Motor neuron (in vitro differentiated cells): ENCODE measurements around the gene C1orf21. TPM values are rescaled to one million over a fixed set of nuclear protein-coding genes. Genes with fewer than 3 reads are reported as not detected.
A peak's percentile ranks its signal among the peaks of the same experiment; 100 is the strongest.

Experiments used
- ATAC-seq, 8 experiments: fragments of 200-7000 bp; cut with Tn5 transposase; replicated peaks in 6 of 8; 2 replicates each; pipeline ENCODE4 v1.8.0; 2021; ENCODE audit warnings: mild to moderate bottlenecking in 8 of 8, moderate library complexity in 8 of 8
- H3K27ac ChIP-seq, 2 donors: fragments of 250-450 bp; sonication (Bioruptor Pico); 2 replicates each; pipeline ENCODE4 v1.9.0; 2021; ENCODE audit warnings: antibody characterized with exemption in 2 of 2, mild to moderate bottlenecking in 2 of 2, moderate library complexity in 1 of 2
- H3K4me1 ChIP-seq, 2 donors: fragments of 250-450 bp; sonication (Bioruptor Pico); replicated peaks in 1 of 2; 2 replicates each; pipeline ENCODE4 v1.6.1; 2021; ENCODE audit warnings: antibody characterized with exemption in 2 of 2, mild to moderate bottlenecking in 2 of 2, moderate library complexity in 1 of 2
- H3K4me3 ChIP-seq, 5 donors: fragments of 250-450 bp; sonication (Bioruptor Pico); 2 replicates each; pipeline ENCODE4 v1.9.0; 2021; ENCODE audit warnings: antibody characterized with exemption in 5 of 5, mild to moderate bottlenecking in 5 of 5, moderate library complexity in 4 of 5
- WGBS, 10 experiments: fragments of 450-650 bp; shearing (Covaris generic); methylation state at CpG; one replicate each; pipeline ENCODE4 v1.0.0; 2022; 5-methylcytosine and 5-hydroxymethylcytosine counted together
- in situ Hi-C, 9 experiments: fragments of 400-800 bp; cut with MboI; loops; one replicate each; pipeline ENCODE4 v1.15.0; 2021; ENCODE audit warnings: low sequenced_read_pairs in 9 of 9, low pct_unique_long_range_greater_than_20kb in 2 of 9; ENCODE audit not compliant: unreplicated experiment in 9 of 9
- total RNA-seq, 8 experiments: library from RNA; unstranded; fragments of 300-600 nt; gene quantifications; 2 replicates each; pipeline versions ENCODE4 v1.2.3 to v1.2.4, GENCODE V29; 2022

The C1orf21 gene
- total RNA-seq, 8 experiments from 2014 or later, result 0.49 to 43.9 (median 17.9) TPM

- 0 to 100% (median 85%) methylated on average over 1 of the region's 1 CpG; no CpG with 5 or more reads in 2 of the 10 experiments for WGBS, 10 experiments
- ATAC-seq, result no peak
- no peak overlapping the region for H3K27ac ChIP-seq
- H3K4me3 ChIP-seq, result no peak overlapping the region
- H3K4me1 ChIP-seq, result peaks cover 0 to 5% of the 10 kb centered on the region in 2 donors
- in situ Hi-C loops, result no loop called here
Measured at GRCh38 chr1:184367427-184368038, 19.3 kb upstream of the C1orf21 start.

GRCh38 chr1:184368354-184368753, 18.5 kb upstream of the C1orf21 start:
- Histone ChIP-seq H3K4me3 (no peak overlapping the region), H3K4me1 (peaks cover 0 to 5% of the 10 kb centered on the region in 2 donors), H3K27ac (no peak overlapping the region)
- ATAC-seq, result no peak
- in situ Hi-C loops, result no loop called here
- 0 to 100% (median 78%) methylated on average over 1 to 2 of the region's 2 CpGs for WGBS, 10 experiments

DNA sequence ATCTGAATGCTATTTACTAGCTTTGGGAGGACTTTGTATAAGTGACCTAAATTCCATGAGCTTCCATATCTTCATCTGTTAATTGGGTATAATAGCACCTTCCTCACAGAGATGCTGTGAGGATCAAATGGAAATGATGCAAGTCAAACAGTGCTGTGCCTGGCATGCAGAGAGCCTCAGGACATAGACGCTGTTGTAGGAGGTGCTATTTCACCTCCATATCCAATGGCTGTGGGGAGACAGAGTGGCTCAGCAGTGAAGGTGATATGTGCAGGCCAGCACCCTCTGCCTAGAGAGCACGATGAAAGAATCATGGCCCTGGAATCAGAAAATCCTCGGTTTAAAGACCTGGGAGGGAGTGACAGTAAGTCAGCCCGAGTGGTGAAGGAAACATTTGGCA, 16.0 kb upstream of the C1orf21 start:
- Histone ChIP-seq H3K4me1 (peaks cover 0 to 2% of the 10 kb centered on the region in 2 donors), H3K4me3 (no peak overlapping the region), H3K27ac (no peak overlapping the region)
- 30 to 92% (median 83%) methylated on average over 2 to 4 of the region's 4 CpGs; no CpG with 5 or more reads in 3 of the 10 experiments for WGBS, 10 experiments
- ATAC-seq, result no peak
- in situ Hi-C loops, result no loop called here

DNA sequence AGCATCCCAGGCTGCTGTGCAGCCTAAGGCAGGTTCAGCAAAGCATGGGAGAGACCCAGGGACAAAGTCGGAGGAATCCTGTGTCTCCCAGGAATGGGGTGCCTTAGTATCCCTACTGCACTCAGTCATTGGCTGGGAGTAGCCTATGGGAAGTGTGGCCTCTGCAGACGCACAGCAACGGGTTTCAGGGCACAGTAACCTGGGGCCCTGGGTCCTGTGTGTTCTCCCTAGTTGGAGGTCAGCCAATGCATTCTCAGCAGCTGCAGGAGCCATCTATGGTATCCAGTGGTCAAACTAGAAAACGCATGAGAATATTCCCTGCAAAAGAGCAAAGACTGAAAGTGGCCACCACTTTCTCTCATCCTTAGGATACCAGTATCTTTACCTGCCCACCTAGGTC, 13.7 kb upstream of the C1orf21 start:
- ATAC-seq, result peak in 1 of 8 experiments; percentile 50
- no peaks in the 10 kb centered on the region for H3K4me1 ChIP-seq
- in situ Hi-C loops, result no loop called here

GRCh38 chr1:184376369-184376768, 10.5 kb upstream of the C1orf21 start:
- in situ Hi-C loops, result loop anchor here in 1 of 9 experiments (25.0 kb wide), 1 partner anchor 311 kb away; no protein-coding TSS in a partner anchor
- H3K4me3 ChIP-seq, result no peak overlapping the region
- no peaks in the 10 kb centered on the region for H3K4me1 ChIP-seq
- no peak overlapping the region for H3K27ac ChIP-seq
- WGBS, 10 experiments, result 33 to 100% (median 92%) methylated on average over 2 to 5 of the region's 5 CpGs; no CpG with 5 or more reads in 3 of the 10 experiments
- peak in 1 of 8 experiments; percentile 41 for ATAC-seq

More for the DNA sequence above, 13.7 kb upstream of the C1orf21 start:
- H3K27ac ChIP-seq, result no peak overlapping the region
- H3K4me3 ChIP-seq, result no peak overlapping the region
- 47 to 100% (median 74%) methylated on average over 1 to 4 of the region's 4 CpGs; no CpG with 5 or more reads in 2 of the 10 experiments for WGBS, 10 experiments

DNA sequence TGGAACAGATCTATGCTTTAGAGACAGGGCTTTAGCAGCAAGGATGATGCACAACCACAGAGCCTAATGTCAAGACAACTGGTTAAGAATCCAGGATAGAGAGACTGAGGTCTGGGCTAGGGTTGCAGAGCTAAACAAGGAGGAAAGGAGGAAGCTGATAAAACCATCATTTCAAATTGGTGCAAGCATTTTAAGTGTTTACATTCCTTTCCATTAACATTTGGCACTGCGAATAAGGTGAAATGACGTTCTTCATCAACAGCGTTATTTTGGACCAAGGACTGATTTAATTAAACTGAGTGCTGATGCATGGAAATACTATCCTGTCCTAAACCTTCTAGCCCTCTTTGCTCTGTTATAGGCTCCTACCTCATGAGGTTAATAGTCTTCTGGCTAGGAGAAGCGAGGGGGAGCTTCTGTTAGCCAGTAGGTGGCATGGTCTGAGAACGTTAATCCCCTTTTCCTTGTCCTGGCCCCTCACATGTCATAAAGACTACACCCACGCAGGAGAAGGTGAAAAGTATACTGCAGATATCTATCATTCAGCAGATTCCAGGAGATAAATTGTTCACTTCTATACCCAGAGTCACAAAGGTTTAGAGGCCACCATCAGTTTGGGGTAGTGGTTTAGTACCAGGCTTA, 7.6 kb upstream of the C1orf21 start:
- in situ Hi-C loops, result loop anchor here in 1 of 9 experiments (25.0 kb wide), 1 partner anchor 308 kb away; no protein-coding TSS in a partner anchor

DNA sequence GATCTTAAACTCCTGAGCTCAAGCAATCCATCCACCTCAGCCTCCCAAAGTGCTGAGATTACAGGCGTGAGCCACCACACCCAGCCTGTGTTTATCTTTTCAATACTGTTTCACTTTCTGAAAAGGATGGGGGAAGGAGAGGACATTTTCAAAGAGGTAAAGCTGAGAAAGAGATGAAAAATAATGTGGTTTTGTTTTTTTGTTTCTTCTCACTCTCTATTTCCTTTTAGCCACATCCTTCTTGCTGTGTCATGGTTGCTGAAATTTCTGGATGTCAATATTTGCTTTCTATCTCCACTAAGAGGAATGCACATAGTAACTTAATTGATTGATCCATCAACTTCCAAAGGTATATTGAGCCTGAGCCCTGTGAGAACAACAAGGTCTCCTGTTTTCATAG, 6.4 kb upstream of the C1orf21 start:
- in situ Hi-C loops, result loop anchor here in 1 of 9 experiments (25.0 kb wide), 1 partner anchor 307 kb away; no protein-coding TSS in a partner anchor
- no peak for ATAC-seq
- no peak overlapping the region for H3K4me3 ChIP-seq
- no peak overlapping the region for H3K27ac ChIP-seq
- 75 to 100% (median 89%) methylated on average over 1 of the region's 1 CpG; no CpG with 5 or more reads in 3 of the 10 experiments for WGBS, 10 experiments
- peaks cover 4 to 5% of the 10 kb centered on the region in 2 donors for H3K4me1 ChIP-seq

More for the DNA sequence above, 7.6 kb upstream of the C1orf21 start:
- Histone ChIP-seq H3K4me3 (no peak overlapping the region), H3K27ac (no peak overlapping the region), H3K4me1 (no peaks in the 10 kb centered on the region)
- WGBS, 10 experiments, result 20 to 95% (median 64%) methylated on average over 1 to 6 of the region's 6 CpGs; no CpG with 5 or more reads in 1 of the 10 experiments
- peak in 1 of 8 experiments; percentile 57 for ATAC-seq

DNA sequence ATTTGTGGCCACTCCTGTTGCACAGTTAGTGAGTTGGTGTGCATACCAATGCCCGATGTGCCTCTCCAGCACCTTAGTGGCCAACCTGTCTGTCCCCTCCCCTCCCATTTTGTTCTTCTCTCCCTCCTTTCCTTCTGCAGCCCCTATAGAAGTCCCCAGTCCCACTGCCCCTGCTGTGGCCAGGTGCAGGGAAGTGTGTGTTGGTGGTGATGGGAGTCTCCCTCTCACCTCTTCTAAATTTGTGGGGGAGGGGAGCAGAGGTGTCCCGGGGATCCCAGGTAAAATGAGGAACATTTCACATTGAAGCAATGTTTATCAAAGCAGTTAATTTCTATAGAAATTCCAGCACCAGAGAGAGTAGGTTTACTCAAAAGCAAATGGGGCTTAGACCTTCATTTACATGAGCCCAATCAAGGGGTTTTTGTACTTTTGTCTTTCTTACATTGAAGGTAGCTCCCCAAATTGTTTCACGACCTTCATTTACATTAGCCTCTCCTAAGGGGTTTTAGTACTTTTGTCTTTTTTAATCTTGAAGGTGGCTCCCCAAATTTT, 3.0 kb upstream of the C1orf21 start:
- no peak overlapping the region for H3K4me3 ChIP-seq
- no peak for ATAC-seq
- H3K4me1 ChIP-seq, result peaks cover 8 to 9% of the 10 kb centered on the region in 2 donors
- 11 to 100% (median 55%) methylated on average over 1 to 3 of the region's 3 CpGs for WGBS, 10 experiments
- in situ Hi-C loops, result loop anchor here in 1 of 9 experiments (25.0 kb wide), 1 partner anchor 303 kb away; no protein-coding TSS in a partner anchor
- H3K27ac ChIP-seq, result no peak overlapping the region

DNA sequence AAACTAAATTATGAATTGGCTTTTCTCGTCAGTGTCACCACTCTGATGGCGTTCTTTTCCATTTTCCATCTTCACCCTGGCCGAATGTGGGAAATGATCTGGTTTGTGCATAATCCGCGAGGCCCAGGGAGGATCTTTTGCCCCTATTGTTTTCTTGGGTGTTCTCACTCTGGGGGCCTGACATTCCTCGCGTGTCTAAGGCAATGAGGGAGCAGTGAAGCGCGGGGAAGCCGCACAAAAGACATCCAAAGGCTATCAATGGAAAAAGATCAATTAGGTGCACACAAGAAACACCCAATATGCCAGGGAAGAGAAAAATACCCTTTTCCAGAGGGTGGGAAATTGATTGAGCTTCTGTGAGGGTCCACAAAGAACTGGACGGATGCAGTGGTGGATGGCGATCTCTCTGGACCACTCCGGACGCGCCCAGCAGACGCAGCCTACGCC, 941 bp upstream of the C1orf21 start:
- peaks cover 22 to 27% of the 10 kb centered on the region in 2 donors for H3K4me1 ChIP-seq
- no peak for ATAC-seq
- in situ Hi-C loops, result loop anchor here in 1 of 9 experiments (25.0 kb wide), 1 partner anchor 301 kb away; no protein-coding TSS in a partner anchor
- peak overlapping the region; percentile 93 for H3K27ac ChIP-seq
- H3K4me3 ChIP-seq, result peak overlapping the region; percentile 46 to 78 (median 53)
- 0 to 72% (median 13%) methylated on average over 1 to 13 of the region's 17 CpGs; no CpG with 5 or more reads in 1 of the 10 experiments for WGBS, 10 experiments

- H3K4me1 ChIP-seq, result peaks cover 25 to 36% of the 10 kb centered on the region in 2 donors
- in situ Hi-C loops, result loop anchor here in 1 of 9 experiments (25.0 kb wide), 1 partner anchor 300 kb away; no protein-coding TSS in a partner anchor
- peak overlapping the region; percentile 71 to 79 for H3K27ac ChIP-seq
- H3K4me3 ChIP-seq, result peak overlapping the region; percentile 46 to 78 (median 53)
- ATAC-seq, result no peak
- whole genome bisulfite sequencing, 10 experiments, result 0% methylated on average over 6 of the region's 40 CpGs; no CpG with 5 or more reads in 9 of the 10 experiments
Measured at GRCh38 chr1:184387069-184387475, 243 bp downstream of the C1orf21 start.

GRCh38 chr1:184387476-184388318, 868 bp downstream of the C1orf21 start:
- peak; percentile 9 to 36 (median 32) for ATAC-seq
- Histone ChIP-seq H3K27ac (peak overlapping the region; percentile 71 to 79), H3K4me3 (peak overlapping the region; percentile 46 to 78 (median 53)), H3K4me1 (peaks cover 25 to 36% of the 10 kb centered on the region in 2 donors)
- WGBS, 10 experiments, result 0 to 4% (median 2%) methylated on average over 4 to 16 of the region's 43 CpGs
- in situ Hi-C loops, result loop anchor here in 1 of 9 experiments (25.0 kb wide), 1 partner anchor 300 kb away; no protein-coding TSS in a partner anchor
